Peyer's patch (tissue), 4 donors: ENCODE results near the gene KCNB1. TPM values are rescaled to one million over a fixed set of nuclear protein-coding genes. Genes with fewer than 3 reads are reported as not detected.

Source experiments
- DNase-seq, 3 donors: peaks; one replicate each; pipeline ENCODE4 v3.0.0-alpha.2; 2017 to 2019
- H3K27ac ChIP-seq, 4 donors: fragments of 200-600 bp; sonication (generic); one replicate each; pipeline ENCODE4 v1.5.1; 2016 to 2019
- H3K27me3 ChIP-seq, 2 donors: fragments of 200-600 bp; sonication (generic); one replicate each; pipeline ENCODE4 v1.5.1; 2019
- H3K36me3 ChIP-seq, 3 donors: fragments of 200-600 bp; sonication (generic); one replicate each; pipeline ENCODE4 v1.5.1; 2016 to 2019
- H3K4me1 ChIP-seq, 4 donors: fragments of 200-600 bp; sonication (generic); one replicate each; pipeline ENCODE4 v1.5.1; 2016 to 2019
- H3K4me3 ChIP-seq, 4 donors: fragments of 200-600 bp; sonication (generic); 1 replicate in 3 of 4; 2 replicates in 1 of 4; pipeline ENCODE4 v1.5.1; 2016 to 2019; ENCODE audit warnings: mild to moderate bottlenecking in 1 of 4
- H3K9me3 ChIP-seq, 4 donors: fragments of 200-600 bp; sonication (generic); one replicate each; pipeline ENCODE4 v1.5.1; 2016 to 2019; ENCODE audit warnings: mild to moderate bottlenecking in 1 of 4
- CTCF ChIP-seq, 6 experiments: fragments of 450-650 bp in 4 of 6; fragments of 200-600 bp in 2 of 6; sonication (generic) in 1 of 6; IDR thresholded peaks; one replicate each; pipeline ENCODE4 v1.5.1; 2017 to 2019; ENCODE audit warnings: antibody characterized with exemption in 6 of 6, mild to moderate bottlenecking in 3 of 6, moderate library complexity in 1 of 6
- POLR2A ChIP-seq, 2 donors: fragments of 450-650 bp; IDR thresholded peaks; one replicate each; pipeline ENCODE4 v1.5.1; 2017; ENCODE audit warnings: antibody characterized with exemption in 2 of 2, mild to moderate bottlenecking in 2 of 2, moderate library complexity in 2 of 2
- total RNA-seq, 4 donors: library from RNA; depleted of rRNA; stranded (reverse); fragments of >200 nt; gene quantifications; one replicate each; pipeline ENCODE4 v1.1.0, GENCODE V29; 2016

KCNB1 gene
- total RNA-seq, 4 donors from 2014 or later, result 0.35 to 0.85 (median 0.61) TPM

- H3K27me3 ChIP-seq, result no peaks in the 10 kb centered on the region
- no peak overlapping the region for H3K27ac ChIP-seq
- no peak overlapping the region for H3K4me3 ChIP-seq
- no peaks in the 10 kb centered on the region for H3K4me1 ChIP-seq
- DNase-seq, result no peak
- H3K9me3 ChIP-seq, result no peaks in the 10 kb centered on the region
- TF ChIP-seq POLR2A (IDR thresholded peaks at IDR 0.05) (no peak), CTCF (IDR thresholded peaks at IDR 0.05) (no peak)
- no peaks in the 10 kb centered on the region for H3K36me3 ChIP-seq
These were observed 97.0 kb downstream of the KCNB1 start for GRCh38 chr20:49385465-49385864.

- DNase-seq, result peak; percentile 23 to 72 (median 65)
- Histone ChIP-seq H3K4me3 (no peak overlapping the region), H3K27ac (peak overlapping the region in 1 of 4 donors; percentile 17), H3K4me1 (no peaks in the 10 kb centered on the region), H3K36me3 (no peaks in the 10 kb centered on the region), H3K27me3 (no peaks in the 10 kb centered on the region), H3K9me3 (no peaks in the 10 kb centered on the region)
- no peak for TF ChIP-seq POLR2A (IDR thresholded peaks at IDR 0.05)
- peak in 4 of 6 experiments; percentile 35 to 56 (median 44) for TF ChIP-seq CTCF (IDR thresholded peaks at IDR 0.05)
These were observed 97.7 kb downstream of the KCNB1 start for GRCh38 chr20:49384437-49385434.

GRCh38 chr20:49381558-49382493 is 100.6 kb downstream of the KCNB1 start:
- H3K36me3 ChIP-seq, result no peaks in the 10 kb centered on the region
- H3K4me1 ChIP-seq, result no peaks in the 10 kb centered on the region
- peak overlapping the region in 1 of 4 donors; percentile 59 for H3K27ac ChIP-seq
- H3K4me3 ChIP-seq, result no peak overlapping the region
- TF ChIP-seq CTCF (IDR thresholded peaks at IDR 0.05), result no peak
- no peak for TF ChIP-seq POLR2A (IDR thresholded peaks at IDR 0.05)
- no peaks in the 10 kb centered on the region for H3K9me3 ChIP-seq
- peak; percentile 16 to 56 (median 51) for DNase-seq
- no peaks in the 10 kb centered on the region for H3K27me3 ChIP-seq

GRCh38 chr20:49380337-49380780 is 102.1 kb downstream of the KCNB1 start:
- TF ChIP-seq POLR2A (IDR thresholded peaks at IDR 0.05), result no peak
- no peak for TF ChIP-seq CTCF (IDR thresholded peaks at IDR 0.05)
- no peaks in the 10 kb centered on the region for H3K36me3 ChIP-seq
- H3K27me3 ChIP-seq, result no peaks in the 10 kb centered on the region
- DNase-seq, result no peak
- H3K4me3 ChIP-seq, result no peak overlapping the region
- no peak overlapping the region for H3K27ac ChIP-seq
- H3K9me3 ChIP-seq, result no peaks in the 10 kb centered on the region
- no peaks in the 10 kb centered on the region for H3K4me1 ChIP-seq

GRCh38 chr20:49379338-49379737 is 103.1 kb downstream of the KCNB1 start:
- TF ChIP-seq POLR2A (IDR thresholded peaks at IDR 0.05) (no peak), CTCF (IDR thresholded peaks at IDR 0.05) (no peak)
- Histone ChIP-seq H3K9me3 (no peaks in the 10 kb centered on the region), H3K27me3 (no peaks in the 10 kb centered on the region)

More at GRCh38 chr20:49379338-49379737, 103.1 kb downstream of the KCNB1 start:
- Histone ChIP-seq H3K36me3 (no peaks in the 10 kb centered on the region), H3K4me3 (no peak overlapping the region), H3K27ac (no peak overlapping the region), H3K4me1 (no peaks in the 10 kb centered on the region)
- no peak for DNase-seq
